BLaER1 (cell line): ENCODE measurements around the gene SGPL1.
"Not testable (repeated sequence)": the region's sequence is repeated elsewhere in the genome, so short reads cannot be mapped to it uniquely, and the experiment has no call there.

Experiments
- H3K27ac ChIP-seq: shearing (Covaris generic); formaldehyde crosslinking; 2 replicates; pipeline ENCODE4 v1.8.1; 2022
- H3K27me3 ChIP-seq: shearing (Covaris generic); formaldehyde crosslinking; 2 replicates; pipeline ENCODE4 v1.8.1; 2022
- H3K36me3 ChIP-seq: shearing (Covaris generic); formaldehyde crosslinking; 2 replicates; pipeline ENCODE4 v1.8.1; 2022
- H3K4me1 ChIP-seq: shearing (Covaris generic); formaldehyde crosslinking; 2 replicates; pipeline ENCODE4 v1.8.1; 2022
- H3K4me2 ChIP-seq: shearing (Covaris generic); formaldehyde crosslinking; 2 replicates; pipeline ENCODE4 v1.8.1; 2022
- H3K4me3 ChIP-seq: shearing (Covaris generic); formaldehyde crosslinking; 2 replicates; pipeline ENCODE4 v1.8.1; 2022
- H3K9ac ChIP-seq: shearing (Covaris generic); formaldehyde crosslinking; 2 replicates; pipeline ENCODE4 v1.8.1; 2022
- H3K9me3 ChIP-seq: shearing (Covaris generic); formaldehyde crosslinking; 2 replicates; pipeline ENCODE4 v1.8.1; 2022
- H4K20me1 ChIP-seq: shearing (Covaris generic); formaldehyde crosslinking; 2 replicates; pipeline ENCODE4 v1.8.1; 2022
- Cebpa-rat ChIP-seq: shearing (Covaris generic); IDR thresholded peaks from 2 replicates; pipeline ENCODE4 v1.8.1; 2022

Gene SGPL1

GRCh38 chr10:70851597-70852475, 36.1 kb downstream of the SGPL1 start:
- H3K36me3 ChIP-seq = peaks cover 61% of the 10 kb centered on the region
- no peak overlapping the region for H3K4me2 ChIP-seq
- no peaks in the 10 kb centered on the region for H3K4me1 ChIP-seq
- no peaks in the 10 kb centered on the region for H3K27me3 ChIP-seq
- H3K27ac ChIP-seq = no peak overlapping the region
- no peak overlapping the region for H3K4me3 ChIP-seq
- no peaks in the 10 kb centered on the region for H3K9me3 ChIP-seq
- no peak overlapping the region for H3K9ac ChIP-seq
- TF ChIP-seq Cebpa-rat = no peak
- no peaks in the 10 kb centered on the region for H4K20me1 ChIP-seq

GRCh38 chr10:70853038-70853437, 37.3 kb downstream of the SGPL1 start:
- no peak overlapping the region for H3K27ac ChIP-seq
- peaks cover 69% of the 10 kb centered on the region for H3K36me3 ChIP-seq
- H3K4me3 ChIP-seq = no peak overlapping the region
- H4K20me1 ChIP-seq = no peaks in the 10 kb centered on the region
- H3K9ac ChIP-seq = no peak overlapping the region
- TF ChIP-seq Cebpa-rat = no peak
- H3K4me1 ChIP-seq = no peaks in the 10 kb centered on the region
- no peaks in the 10 kb centered on the region for H3K27me3 ChIP-seq
- H3K4me2 ChIP-seq = no peak overlapping the region
- H3K9me3 ChIP-seq = no peaks in the 10 kb centered on the region

GRCh38 chr10:70853457-70853856, 37.7 kb downstream of the SGPL1 start:
- no peak overlapping the region for H3K9ac ChIP-seq
- H3K36me3 ChIP-seq = peaks cover 70% of the 10 kb centered on the region
- no peaks in the 10 kb centered on the region for H3K9me3 ChIP-seq
- TF ChIP-seq Cebpa-rat = no peak
- no peak overlapping the region for H3K4me3 ChIP-seq
- H3K4me1 ChIP-seq = no peaks in the 10 kb centered on the region
- H4K20me1 ChIP-seq = no peaks in the 10 kb centered on the region
- H3K27me3 ChIP-seq = no peaks in the 10 kb centered on the region
- H3K27ac ChIP-seq = no peak overlapping the region
- H3K4me2 ChIP-seq = no peak overlapping the region

- H4K20me1 ChIP-seq = no peaks in the 10 kb centered on the region
- H3K4me1 ChIP-seq = no peaks in the 10 kb centered on the region
- no peak overlapping the region for H3K9ac ChIP-seq
- TF ChIP-seq Cebpa-rat = no peak
- H3K9me3 ChIP-seq = peaks cover 3% of the 10 kb centered on the region; the same call in 1 of the 2 replicates
- no peak overlapping the region for H3K4me2 ChIP-seq
- H3K27ac ChIP-seq = no peak overlapping the region
- peaks cover 86% of the 10 kb centered on the region for H3K36me3 ChIP-seq
- no peaks in the 10 kb centered on the region for H3K27me3 ChIP-seq
- H3K4me3 ChIP-seq = no peak overlapping the region
Observed at GRCh38 chr10:70856454-70856853, 40.7 kb downstream of the SGPL1 start.

GRCh38 chr10:70858759-70859158, 43.0 kb downstream of the SGPL1 start:
- Histone ChIP-seq H3K4me2 (no peak overlapping the region), H3K27me3 (no peaks in the 10 kb centered on the region), H3K9ac (no peak overlapping the region), H3K36me3 (peaks cover 83% of the 10 kb centered on the region), H3K4me3 (no peak overlapping the region), H3K4me1 (no peaks in the 10 kb centered on the region), H3K9me3 (peaks cover 9% of the 10 kb centered on the region; the same call in 1 of the 2 replicates), H4K20me1 (no peaks in the 10 kb centered on the region), H3K27ac (no peak overlapping the region)
- TF ChIP-seq Cebpa-rat = no peak

GRCh38 chr10:70861495-70862197, 45.9 kb downstream of the SGPL1 start:
- H3K9me3 ChIP-seq, H3K27me3 ChIP-seq, H3K27ac ChIP-seq, H3K4me3 ChIP-seq, H3K4me2 ChIP-seq, H4K20me1 ChIP-seq, H3K9ac ChIP-seq, H3K4me1 ChIP-seq: not testable (repeated sequence)
- H3K36me3 ChIP-seq = peaks cover 60% of the 10 kb centered on the region

GRCh38 chr10:70863470-70864160, 47.9 kb downstream of the SGPL1 start:
- no peak for TF ChIP-seq Cebpa-rat

GRCh38 chr10:70864935-70865334, 49.2 kb downstream of the SGPL1 start:
- Histone ChIP-seq H4K20me1 (no peaks in the 10 kb centered on the region), H3K4me2 (no peak overlapping the region), H3K36me3 (peaks cover 35% of the 10 kb centered on the region), H3K27ac (no peak overlapping the region), H3K4me3 (no peak overlapping the region), H3K27me3 (no peaks in the 10 kb centered on the region), H3K4me1 (peaks cover 9% of the 10 kb centered on the region), H3K9ac (no peak overlapping the region), H3K9me3 (peaks cover 9% of the 10 kb centered on the region; the same call in 1 of the 2 replicates)
- TF ChIP-seq Cebpa-rat = no peak

More at GRCh38 chr10:70863470-70864160, 47.9 kb downstream of the SGPL1 start:
- H3K36me3 ChIP-seq = peaks cover 41% of the 10 kb centered on the region
- H3K27me3 ChIP-seq = no peaks in the 10 kb centered on the region
- no peak overlapping the region for H3K4me2 ChIP-seq
- no peaks in the 10 kb centered on the region for H4K20me1 ChIP-seq
- no peak overlapping the region for H3K9ac ChIP-seq
- H3K27ac ChIP-seq = no peak overlapping the region
- H3K9me3 ChIP-seq = peaks cover 9% of the 10 kb centered on the region; the same call in 1 of the 2 replicates
- H3K4me1 ChIP-seq = peaks cover 9% of the 10 kb centered on the region
- H3K4me3 ChIP-seq = no peak overlapping the region

- Histone ChIP-seq H3K36me3 (peaks cover 34% of the 10 kb centered on the region), H3K27me3 (no peaks in the 10 kb centered on the region), H3K4me3 (no peak overlapping the region), H3K4me2 (peak overlapping the region; percentile 44), H3K9ac (no peak overlapping the region), H3K4me1 (peaks cover 9% of the 10 kb centered on the region), H3K9me3 (peaks cover 6% of the 10 kb centered on the region; the same call in 1 of the 2 replicates), H4K20me1 (no peaks in the 10 kb centered on the region), H3K27ac (no peak overlapping the region)
- no peak for TF ChIP-seq Cebpa-rat
Observed at GRCh38 chr10:70866424-70866823, 50.7 kb downstream of the SGPL1 start.
